Measurements from ENCODE around the gene TNNT2. TPM values are rescaled to one million over a fixed set of nuclear protein-coding genes. Genes with fewer than 3 reads are reported as not detected.
A peak's percentile ranks its signal among the peaks of the same experiment; 100 is the strongest.

The TNNT2 gene
- total and polyA plus RNA-seq, 9 donors = 408 to 1,212 (median 904) TPM

GRCh38 chr1:201381130-201381529, 3.6 kb upstream of the TNNT2 start:
- Histone ChIP-seq H3K4me1 (ENCODE audit: control insufficient read depth, insufficient read depth, low read length) (peaks cover 89% of the 10 kb centered on the region), H3K4me3 (ENCODE audit: low read length) (no peak overlapping the region), H3K36me3 (ENCODE audit: control insufficient read depth, insufficient read depth, low read length) (no peaks in the 10 kb centered on the region), H3K9me3 (replicated peaks; ENCODE audit: control insufficient read depth, low read depth, low read length) (no peaks in the 10 kb centered on the region), H3K27ac (ENCODE audit: low read length) (no peak overlapping the region), H3K27me3 (ENCODE audit: control insufficient read depth, insufficient read depth, low read length) (peaks cover 2% of the 10 kb centered on the region)
- WGBS (ENCODE audit: insufficient coverage) = 64% methylated on average over 5 of the region's 7 CpGs
- DNase-seq = no peak

GRCh38 chr1:201379733-201380242, 2.3 kb upstream of the TNNT2 start:
- H3K4me3 ChIP-seq (ENCODE audit: low read length) = no peak overlapping the region
- DNase-seq = no peak
- H3K36me3 ChIP-seq (ENCODE audit: control insufficient read depth, insufficient read depth, low read length) = no peaks in the 10 kb centered on the region
- H3K9me3 ChIP-seq (replicated peaks; ENCODE audit: control insufficient read depth, low read depth, low read length) = no peaks in the 10 kb centered on the region
- 86% methylated on average over 7 of the region's 9 CpGs for WGBS (ENCODE audit: insufficient coverage)
- H3K27me3 ChIP-seq (ENCODE audit: control insufficient read depth, insufficient read depth, low read length) = peaks cover 4% of the 10 kb centered on the region
- H3K4me1 ChIP-seq (ENCODE audit: control insufficient read depth, insufficient read depth, low read length) = peaks cover 91% of the 10 kb centered on the region
- H3K27ac ChIP-seq (ENCODE audit: low read length) = no peak overlapping the region

GRCh38 chr1:201378804-201379203, 1.3 kb upstream of the TNNT2 start:
- Histone ChIP-seq H3K4me3 (ENCODE audit: low read length) (no peak overlapping the region), H3K4me1 (ENCODE audit: control insufficient read depth, insufficient read depth, low read length) (peaks cover 88% of the 10 kb centered on the region), H3K27me3 (ENCODE audit: control insufficient read depth, insufficient read depth, low read length) (peaks cover 4% of the 10 kb centered on the region), H3K36me3 (ENCODE audit: control insufficient read depth, insufficient read depth, low read length) (peaks cover 5% of the 10 kb centered on the region), H3K27ac (ENCODE audit: low read length) (peak overlapping the region; percentile 93), H3K9me3 (replicated peaks; ENCODE audit: control insufficient read depth, low read depth, low read length) (no peaks in the 10 kb centered on the region)
- DNase-seq = no peak
- 69% methylated on average over 4 of the region's 6 CpGs for WGBS (ENCODE audit: insufficient coverage)

GRCh38 chr1:201376464-201377374, 761 bp downstream of the TNNT2 start:
- WGBS (ENCODE audit: insufficient coverage) = 35% methylated on average over 8 of the region's 11 CpGs
- Histone ChIP-seq H3K4me3 (ENCODE audit: low read length) (peak overlapping the region; percentile 42), H3K36me3 (ENCODE audit: control insufficient read depth, insufficient read depth, low read length) (peaks cover 17% of the 10 kb centered on the region), H3K27me3 (ENCODE audit: control insufficient read depth, insufficient read depth, low read length) (peaks cover 4% of the 10 kb centered on the region), H3K9me3 (replicated peaks; ENCODE audit: control insufficient read depth, low read depth, low read length) (no peaks in the 10 kb centered on the region), H3K4me1 (ENCODE audit: control insufficient read depth, insufficient read depth, low read length) (peaks cover 88% of the 10 kb centered on the region), H3K27ac (ENCODE audit: low read length) (peak overlapping the region; percentile 88)
- DNase-seq = peak; percentile 52

GRCh38 chr1:201376107-201376463, 1.4 kb downstream of the TNNT2 start:
- WGBS (ENCODE audit: insufficient coverage) = 15% methylated on average over 2 of the region's 4 CpGs
- peaks cover 4% of the 10 kb centered on the region for H3K27me3 ChIP-seq (ENCODE audit: control insufficient read depth, insufficient read depth, low read length)
- no peaks in the 10 kb centered on the region for H3K9me3 ChIP-seq (replicated peaks; ENCODE audit: control insufficient read depth, low read depth, low read length)
- peaks cover 86% of the 10 kb centered on the region for H3K4me1 ChIP-seq (ENCODE audit: control insufficient read depth, insufficient read depth, low read length)
- peaks cover 18% of the 10 kb centered on the region for H3K36me3 ChIP-seq (ENCODE audit: control insufficient read depth, insufficient read depth, low read length)
- no peak for DNase-seq
- peak overlapping the region; percentile 88 for H3K27ac ChIP-seq (ENCODE audit: low read length)
- peak overlapping the region; percentile 42 for H3K4me3 ChIP-seq (ENCODE audit: low read length)

- peaks cover 25% of the 10 kb centered on the region for H3K36me3 ChIP-seq (ENCODE audit: control insufficient read depth, insufficient read depth, low read length)
- H3K9me3 ChIP-seq (replicated peaks; ENCODE audit: control insufficient read depth, low read depth, low read length) = no peaks in the 10 kb centered on the region
- peak overlapping the region; percentile 88 for H3K27ac ChIP-seq (ENCODE audit: low read length)
- H3K4me1 ChIP-seq (ENCODE audit: control insufficient read depth, insufficient read depth, low read length) = peaks cover 85% of the 10 kb centered on the region
- no peak for DNase-seq
- H3K4me3 ChIP-seq (ENCODE audit: low read length) = peak overlapping the region; percentile 42
- WGBS (ENCODE audit: insufficient coverage) = no CpG with 5 or more reads among the region's 4 CpGs
- H3K27me3 ChIP-seq (ENCODE audit: control insufficient read depth, insufficient read depth, low read length) = peaks cover 4% of the 10 kb centered on the region
Observed at GRCh38 chr1:201375169-201375568, 2.3 kb downstream of the TNNT2 start.

- no peak for DNase-seq
- no CpG with 5 or more reads among the region's 7 CpGs for WGBS (ENCODE audit: insufficient coverage)
- Histone ChIP-seq H3K9me3 (replicated peaks; ENCODE audit: control insufficient read depth, low read depth, low read length) (no peaks in the 10 kb centered on the region), H3K27me3 (ENCODE audit: control insufficient read depth, insufficient read depth, low read length) (peaks cover 4% of the 10 kb centered on the region), H3K4me1 (ENCODE audit: control insufficient read depth, insufficient read depth, low read length) (peaks cover 82% of the 10 kb centered on the region), H3K36me3 (ENCODE audit: control insufficient read depth, insufficient read depth, low read length) (peaks cover 30% of the 10 kb centered on the region), H3K27ac (ENCODE audit: low read length) (peak overlapping the region; percentile 88), H3K4me3 (ENCODE audit: low read length) (peak overlapping the region; percentile 42)
Observed at GRCh38 chr1:201374364-201374763, 3.1 kb downstream of the TNNT2 start.

- peak overlapping the region; percentile 13 for H3K27ac ChIP-seq (ENCODE audit: low read length)
Observed at GRCh38 chr1:201371792-201372191, 5.7 kb downstream of the TNNT2 start.

GRCh38 chr1:201371276-201371675, 6.2 kb downstream of the TNNT2 start:
- Histone ChIP-seq H3K9me3 (replicated peaks; ENCODE audit: control insufficient read depth, low read depth, low read length) (no peaks in the 10 kb centered on the region), H3K4me3 (ENCODE audit: low read length) (no peak overlapping the region), H3K27me3 (ENCODE audit: control insufficient read depth, insufficient read depth, low read length) (peaks cover 2% of the 10 kb centered on the region), H3K36me3 (ENCODE audit: control insufficient read depth, insufficient read depth, low read length) (peaks cover 53% of the 10 kb centered on the region), H3K4me1 (ENCODE audit: control insufficient read depth, insufficient read depth, low read length) (peaks cover 63% of the 10 kb centered on the region), H3K27ac (ENCODE audit: low read length) (no peak overlapping the region)
- DNase-seq = no peak
- WGBS (ENCODE audit: insufficient coverage) = 78% methylated on average over 4 of the region's 9 CpGs

More at GRCh38 chr1:201371792-201372191, 5.7 kb downstream of the TNNT2 start:
- no peak overlapping the region for H3K4me3 ChIP-seq (ENCODE audit: low read length)
- WGBS (ENCODE audit: insufficient coverage) = 54% methylated on average over 5 of the region's 6 CpGs
- peaks cover 53% of the 10 kb centered on the region for H3K36me3 ChIP-seq (ENCODE audit: control insufficient read depth, insufficient read depth, low read length)
- H3K9me3 ChIP-seq (replicated peaks; ENCODE audit: control insufficient read depth, low read depth, low read length) = no peaks in the 10 kb centered on the region
- no peak for DNase-seq
- H3K4me1 ChIP-seq (ENCODE audit: control insufficient read depth, insufficient read depth, low read length) = peaks cover 69% of the 10 kb centered on the region
- peaks cover 4% of the 10 kb centered on the region for H3K27me3 ChIP-seq (ENCODE audit: control insufficient read depth, insufficient read depth, low read length)

GRCh38 chr1:201370500-201370899, 7.0 kb downstream of the TNNT2 start:
- H3K4me1 ChIP-seq (ENCODE audit: control insufficient read depth, insufficient read depth, low read length) = peaks cover 59% of the 10 kb centered on the region
- H3K9me3 ChIP-seq (replicated peaks; ENCODE audit: control insufficient read depth, low read depth, low read length) = no peaks in the 10 kb centered on the region
- H3K36me3 ChIP-seq (ENCODE audit: control insufficient read depth, insufficient read depth, low read length) = peaks cover 60% of the 10 kb centered on the region
- H3K27ac ChIP-seq (ENCODE audit: low read length) = no peak overlapping the region
- WGBS (ENCODE audit: insufficient coverage) = 25% methylated on average over 2 of the region's 3 CpGs
- H3K27me3 ChIP-seq (ENCODE audit: control insufficient read depth, insufficient read depth, low read length) = peaks cover 2% of the 10 kb centered on the region
- DNase-seq = no peak
- H3K4me3 ChIP-seq (ENCODE audit: low read length) = no peak overlapping the region
